G401 (cell line): ENCODE results near the gene PTGER3. TPM values are rescaled to one million over a fixed set of nuclear protein-coding genes. Genes with fewer than 3 reads are reported as not detected.
"Not testable (repeated sequence)": the region's sequence is repeated elsewhere in the genome, so short reads cannot be mapped to it uniquely, and the experiment has no call there.

Source experiments
- DNase-seq: peaks from one replicate; pipeline ENCODE4 v3.0.0-alpha.2; 2015; ENCODE audit warnings: low spot score
- in situ Hi-C: cut with HindIII; loops from 2 replicates; pipeline ENCODE4 v1.10.0; 2016; ENCODE audit warnings: low sequenced_read_pairs, mixed read lengths
- total RNA-seq: library from RNA; depleted of rRNA; stranded (reverse); fragments of >200 nt; shearing (Covaris generic); gene quantifications from 2 replicates; pipeline ENCODE4 v1.2.3, GENCODE V29; 2014; rRNA removed

Gene PTGER3
- total RNA-seq, 1 experiment from 2014 or later, result not detected

GRCh38 chr1:70977041-70977440 is 70.6 kb downstream of the PTGER3 start:
- DNase-seq, result no peak
- in situ Hi-C loops, result no loop called here

- in situ Hi-C loops, result no loop called here
- DNase-seq, result no peak
These were observed 73.9 kb downstream of the PTGER3 start for GRCh38 chr1:70973754-70974153.

- in situ Hi-C loops, result no loop called here
These were observed 77.2 kb downstream of the PTGER3 start for GRCh38 chr1:70970407-70970806.

GRCh38 chr1:70966018-70966638 is 81.5 kb downstream of the PTGER3 start:
- DNase-seq, result no peak
- in situ Hi-C loops, result no loop called here

More at GRCh38 chr1:70970407-70970806, 77.2 kb downstream of the PTGER3 start:
- DNase-seq, result no peak

- no peak for DNase-seq
- in situ Hi-C loops, result no loop called here
These were observed 84.2 kb downstream of the PTGER3 start for GRCh38 chr1:70963374-70963773.

GRCh38 chr1:70961374-70961975 is 86.1 kb downstream of the PTGER3 start:
- in situ Hi-C loops, result no loop called here
- no peak for DNase-seq

- in situ Hi-C loops, result no loop called here
- DNase-seq, result no peak
These were observed 99.1 kb downstream of the PTGER3 start for GRCh38 chr1:70948396-70949017.

GRCh38 chr1:70947835-70948234 is 99.8 kb downstream of the PTGER3 start:
- in situ Hi-C loops, result no loop called here
- no peak for DNase-seq

- no peak for DNase-seq
- in situ Hi-C loops, result no loop called here
These were observed 101.9 kb downstream of the PTGER3 start for GRCh38 chr1:70945676-70946075.

- DNase-seq, result no peak
- in situ Hi-C loops, result no loop called here
These were observed 102.4 kb downstream of the PTGER3 start for GRCh38 chr1:70945251-70945650.

GRCh38 chr1:70941563-70941962 is 106.1 kb downstream of the PTGER3 start:
- in situ Hi-C loops, result no loop called here
- no peak for DNase-seq

GRCh38 chr1:70940398-70940797 is 107.2 kb downstream of the PTGER3 start:
- in situ Hi-C loops, DNase-seq: not testable (repeated sequence)

GRCh38 chr1:70934194-70934961 is 113.2 kb downstream of the PTGER3 start:
- DNase-seq, result no peak
- in situ Hi-C loops, result no loop called here

- no peak for DNase-seq
- in situ Hi-C loops, result no loop called here
These were observed 117.6 kb downstream of the PTGER3 start for GRCh38 chr1:70930062-70930461.

- in situ Hi-C loops, result no loop called here
- no peak for DNase-seq
These were observed 125.4 kb downstream of the PTGER3 start for GRCh38 chr1:70922196-70922595.

Other genes starting within 250 kb of the PTGER3 start
- gene ZRANB2, start 33.2 kb upstream of the PTGER3 start, total RNA-seq, result 32.1 and 50.5 TPM in 2 replicates